ENCODE results near the gene TMEM179.

TMEM179 gene

GRCh38 chr14:104554608-104555429 is 49.8 kb downstream of the TMEM179 start:
- no peak for TF ChIP-seq CTCF (IDR thresholded peaks at IDR 0.05; ENCODE audit: low read depth, low read length, missing control alignments)
- no peak overlapping the region for H3K4me3 ChIP-seq (ENCODE audit: low read depth, low read length)
- no peak for DNase-seq (ENCODE audit: low read depth)
- in situ Hi-C loops (cut with HindIII; ENCODE audit: low sequenced_read_pairs) = no loop called here

GRCh38 chr14:104554088-104554607 is 50.4 kb downstream of the TMEM179 start:
- DNase-seq (ENCODE audit: low read depth) = no peak
- no peak overlapping the region for H3K4me3 ChIP-seq (ENCODE audit: low read depth, low read length)
- in situ Hi-C loops (cut with HindIII; ENCODE audit: low sequenced_read_pairs) = no loop called here
- no peak for TF ChIP-seq CTCF (IDR thresholded peaks at IDR 0.05; ENCODE audit: low read depth, low read length, missing control alignments)

- no peak for DNase-seq (ENCODE audit: low read depth)
- H3K4me3 ChIP-seq (ENCODE audit: low read depth, low read length) = no peak overlapping the region
- no peak for TF ChIP-seq CTCF (IDR thresholded peaks at IDR 0.05; ENCODE audit: low read depth, low read length, missing control alignments)
- in situ Hi-C loops (cut with HindIII; ENCODE audit: low sequenced_read_pairs) = no loop called here
Observed at GRCh38 chr14:104553166-104554087, 51.1 kb downstream of the TMEM179 start.

GRCh38 chr14:104552738-104553125 is 51.8 kb downstream of the TMEM179 start:
- no peak overlapping the region for H3K4me3 ChIP-seq (ENCODE audit: low read depth, low read length)
- TF ChIP-seq CTCF (IDR thresholded peaks at IDR 0.05; ENCODE audit: low read depth, low read length, missing control alignments) = no peak
- no peak for DNase-seq (ENCODE audit: low read depth)
- in situ Hi-C loops (cut with HindIII; ENCODE audit: low sequenced_read_pairs) = no loop called here

GRCh38 chr14:104551851-104552737 is 52.5 kb downstream of the TMEM179 start:
- in situ Hi-C loops (cut with HindIII; ENCODE audit: low sequenced_read_pairs) = no loop called here
- no peak overlapping the region for H3K4me3 ChIP-seq (ENCODE audit: low read depth, low read length)
- DNase-seq (ENCODE audit: low read depth) = no peak
- no peak for TF ChIP-seq CTCF (IDR thresholded peaks at IDR 0.05; ENCODE audit: low read depth, low read length, missing control alignments)
